ENCODE results near the gene ANKRD42.

- TF ChIP-seq CTCF (IDR thresholded peaks at IDR 0.05; ENCODE audit: low read length) (no peak), EZH2 (optimal IDR thresholded peaks at IDR 0.05; ENCODE audit: low read depth, low read length) (no peak), EZH2phosphoT487 (IDR thresholded peaks at IDR 0.05; ENCODE audit: low read length) (no peak)
Measured at GRCh38 chr11:83191491-83191890, 2.0 kb upstream of the ANKRD42 start.

Measured in MM.1S (cell line).